AG20443 (cell line): ENCODE measurements around the gene ZSWIM8.
"Not testable (repeated sequence)": the region's sequence is repeated elsewhere in the genome, so short reads cannot be mapped to it uniquely, and the experiment has no call there.

Experiments used
- DNase-seq: peaks from one replicate; pipeline ENCODE4 v3.0.0; 2012; ENCODE audit warnings: low spot score, mixed read lengths

Gene ZSWIM8, protein sequence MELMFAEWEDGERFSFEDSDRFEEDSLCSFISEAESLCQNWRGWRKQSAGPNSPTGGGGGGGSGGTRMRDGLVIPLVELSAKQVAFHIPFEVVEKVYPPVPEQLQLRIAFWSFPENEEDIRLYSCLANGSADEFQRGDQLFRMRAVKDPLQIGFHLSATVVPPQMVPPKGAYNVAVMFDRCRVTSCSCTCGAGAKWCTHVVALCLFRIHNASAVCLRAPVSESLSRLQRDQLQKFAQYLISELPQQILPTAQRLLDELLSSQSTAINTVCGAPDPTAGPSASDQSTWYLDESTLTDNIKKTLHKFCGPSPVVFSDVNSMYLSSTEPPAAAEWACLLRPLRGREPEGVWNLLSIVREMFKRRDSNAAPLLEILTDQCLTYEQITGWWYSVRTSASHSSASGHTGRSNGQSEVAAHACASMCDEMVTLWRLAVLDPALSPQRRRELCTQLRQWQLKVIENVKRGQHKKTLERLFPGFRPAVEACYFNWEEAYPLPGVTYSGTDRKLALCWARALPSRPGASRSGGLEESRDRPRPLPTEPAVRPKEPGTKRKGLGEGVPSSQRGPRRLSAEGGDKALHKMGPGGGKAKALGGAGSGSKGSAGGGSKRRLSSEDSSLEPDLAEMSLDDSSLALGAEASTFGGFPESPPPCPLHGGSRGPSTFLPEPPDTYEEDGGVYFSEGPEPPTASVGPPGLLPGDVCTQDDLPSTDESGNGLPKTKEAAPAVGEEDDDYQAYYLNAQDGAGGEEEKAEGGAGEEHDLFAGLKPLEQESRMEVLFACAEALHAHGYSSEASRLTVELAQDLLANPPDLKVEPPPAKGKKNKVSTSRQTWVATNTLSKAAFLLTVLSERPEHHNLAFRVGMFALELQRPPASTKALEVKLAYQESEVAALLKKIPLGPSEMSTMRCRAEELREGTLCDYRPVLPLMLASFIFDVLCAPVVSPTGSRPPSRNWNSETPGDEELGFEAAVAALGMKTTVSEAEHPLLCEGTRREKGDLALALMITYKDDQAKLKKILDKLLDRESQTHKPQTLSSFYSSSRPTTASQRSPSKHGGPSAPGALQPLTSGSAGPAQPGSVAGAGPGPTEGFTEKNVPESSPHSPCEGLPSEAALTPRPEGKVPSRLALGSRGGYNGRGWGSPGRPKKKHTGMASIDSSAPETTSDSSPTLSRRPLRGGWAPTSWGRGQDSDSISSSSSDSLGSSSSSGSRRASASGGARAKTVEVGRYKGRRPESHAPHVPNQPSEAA (N-terminal part only)

DNA sequence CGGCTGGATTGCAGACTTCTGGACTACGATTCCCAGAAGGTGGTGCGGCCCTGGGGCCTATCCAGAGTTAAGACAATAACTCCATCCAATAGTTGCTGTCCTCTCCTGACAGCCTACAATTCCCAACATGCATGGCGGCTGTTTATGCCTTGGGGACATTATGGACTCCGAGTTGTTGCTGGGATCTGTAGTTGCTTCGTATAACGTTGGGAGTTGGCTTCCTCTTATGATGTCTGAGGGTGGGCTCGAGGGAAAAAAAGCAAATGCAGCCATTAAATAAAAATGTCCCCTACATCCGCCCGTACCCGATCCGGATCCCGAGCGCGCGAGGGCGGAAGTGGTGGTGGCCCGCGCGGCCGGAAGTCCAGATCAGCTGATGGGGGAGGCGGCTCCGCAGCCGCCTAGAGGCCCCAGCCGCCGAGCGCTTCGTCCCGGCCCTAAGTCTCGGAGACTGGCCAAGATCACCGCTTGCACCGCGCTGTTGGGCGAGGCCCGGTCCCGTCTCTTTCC, at the start of gene ZSWIM8:
Gene ZSWIM8 (plus strand): TSS at position 396 of the 510 bp plus-strand sequence. CDS start 273 bp downstream, outside the sequence.
- peak; percentile 95 for DNase-seq

DNA sequence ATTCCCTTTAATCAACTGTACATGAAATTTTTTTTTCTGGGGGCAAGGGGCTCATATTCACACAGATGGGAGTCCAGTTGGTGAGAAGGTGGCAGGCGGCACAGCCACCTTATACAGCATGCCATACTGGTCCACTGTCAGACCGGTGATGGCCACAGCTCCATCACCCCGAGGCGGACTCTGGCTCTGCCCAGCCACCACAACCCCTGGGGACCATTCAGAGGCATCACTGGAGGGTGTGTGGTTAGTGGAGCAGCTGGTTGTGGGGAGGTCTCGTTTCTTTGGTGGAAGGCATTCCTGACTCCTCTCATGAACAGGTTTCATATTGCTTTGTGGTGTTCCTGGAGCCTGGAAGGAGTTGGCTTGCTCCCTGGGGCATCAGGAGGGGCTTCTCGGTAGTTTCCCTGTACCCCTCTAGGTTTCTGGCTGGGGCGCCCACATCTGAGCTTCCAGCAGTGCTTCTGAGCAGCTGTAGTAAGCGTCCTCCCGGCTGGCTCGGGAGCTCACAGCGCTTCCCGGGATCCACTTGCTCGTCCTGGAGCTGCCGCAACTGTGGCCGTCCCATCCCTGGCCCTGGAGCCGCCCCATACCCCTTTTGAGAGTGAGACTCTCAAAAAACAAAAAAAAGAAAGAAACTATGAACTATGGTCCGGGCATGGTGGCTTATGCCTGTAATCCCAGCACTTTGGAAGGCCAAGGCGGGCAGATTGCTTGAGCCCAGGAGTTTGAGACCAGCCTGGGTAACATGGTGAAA, 44.7 kb upstream of the ZSWIM8 start:
- not testable (repeated sequence) for DNase-seq

DNA sequence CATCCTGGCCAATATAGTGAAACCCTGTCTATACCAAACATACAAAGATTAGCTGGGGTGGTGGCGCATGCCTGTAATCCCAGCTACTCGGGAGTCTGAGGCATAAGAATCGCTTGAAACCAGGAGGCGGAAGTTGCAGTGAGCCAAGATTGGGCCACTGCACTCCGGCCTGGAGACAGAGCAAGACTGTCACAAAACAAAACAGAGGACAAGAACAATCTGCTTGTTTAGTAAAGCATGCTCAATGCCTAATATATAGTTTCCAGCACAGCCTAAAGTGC, 43.0 kb upstream of the ZSWIM8 start:
- no peak for DNase-seq

DNA sequence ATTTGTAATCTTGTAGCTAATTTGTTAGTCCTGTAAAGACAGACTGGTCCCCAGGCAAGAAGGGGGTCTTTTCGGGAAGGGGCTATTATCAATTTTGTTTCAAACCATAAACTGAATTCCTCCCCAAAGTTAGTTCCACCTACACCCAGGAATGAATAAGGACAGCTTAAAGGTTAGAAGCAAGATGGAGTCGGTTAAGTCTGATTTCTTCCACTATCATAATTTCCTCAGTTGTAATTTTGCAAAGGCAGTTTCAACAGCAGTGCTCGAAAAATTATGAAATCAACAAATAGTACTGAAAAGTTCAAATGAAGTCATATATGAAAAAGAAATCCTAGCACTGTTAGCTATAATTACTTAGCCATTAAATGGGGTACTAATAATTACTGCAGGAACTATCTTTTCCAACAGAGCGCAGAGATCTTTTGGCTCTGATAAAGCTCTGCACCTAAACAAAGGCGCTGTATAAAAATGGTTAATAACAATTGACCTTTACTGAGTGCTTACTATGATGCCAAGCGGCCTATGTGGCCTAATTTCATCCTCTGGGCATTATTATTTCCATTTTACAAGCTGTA, 42.0 kb upstream of the ZSWIM8 start:
- no peak for DNase-seq

DNA sequence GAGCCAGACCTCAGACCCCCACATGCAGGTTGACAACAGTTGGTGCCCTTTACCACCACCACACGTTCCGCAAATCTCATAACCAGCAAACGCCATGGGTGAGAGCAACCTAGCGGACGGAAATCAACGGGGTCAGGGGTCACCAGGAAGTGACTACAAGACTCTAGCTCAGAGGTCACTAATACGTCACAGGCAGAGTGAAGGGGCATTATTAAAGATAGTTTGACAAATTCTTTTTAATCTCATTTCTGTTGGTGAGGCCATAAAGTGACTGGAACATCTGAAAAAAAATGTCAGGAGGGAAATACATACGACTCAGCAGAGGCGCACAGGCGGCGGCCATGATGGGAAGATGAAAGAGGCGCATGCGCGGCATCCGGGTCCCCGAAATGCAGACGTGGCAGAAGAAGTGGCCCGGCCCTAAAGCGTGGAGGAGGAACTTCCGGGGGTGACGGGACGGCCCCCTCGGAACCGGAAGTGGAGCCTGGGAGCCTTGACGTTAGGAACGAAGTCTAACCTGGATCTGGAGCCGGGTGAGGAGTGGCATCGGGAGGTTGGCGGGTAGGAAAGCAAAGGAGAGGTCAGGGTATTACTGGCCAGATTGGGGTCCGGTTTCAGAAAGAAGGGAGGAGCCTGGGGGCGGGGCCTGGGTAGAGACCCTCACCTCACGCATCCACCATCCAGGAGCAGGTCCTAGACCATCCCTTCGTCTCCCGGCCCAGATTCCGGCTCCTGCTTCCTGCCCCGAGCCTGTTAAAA, 41.3 kb upstream of the ZSWIM8 start, which contains the start of gene SEC24C:
Gene SEC24C (plus strand): TSS at position 468 of the 759 bp plus-strand sequence. CDS start 2,461 bp downstream, outside the sequence.
- peak; percentile 98 for DNase-seq

DNA sequence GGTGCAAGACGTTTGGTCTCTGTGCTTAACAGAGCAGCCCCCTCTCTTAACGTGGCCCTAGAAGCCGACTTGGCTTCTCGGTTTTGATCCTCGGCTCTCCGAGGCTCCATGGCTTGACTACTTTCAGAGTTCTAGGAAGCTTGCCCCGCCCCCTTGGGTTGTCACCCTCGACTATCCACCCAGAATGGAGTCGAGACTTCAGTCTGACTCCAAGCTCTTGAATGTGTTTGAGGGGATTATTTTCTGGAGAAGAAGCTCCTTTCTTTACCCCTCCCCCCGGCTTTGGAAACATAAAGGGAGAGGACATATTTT, 40.8 kb upstream of the ZSWIM8 start:
- peak; percentile 76 for DNase-seq

DNA sequence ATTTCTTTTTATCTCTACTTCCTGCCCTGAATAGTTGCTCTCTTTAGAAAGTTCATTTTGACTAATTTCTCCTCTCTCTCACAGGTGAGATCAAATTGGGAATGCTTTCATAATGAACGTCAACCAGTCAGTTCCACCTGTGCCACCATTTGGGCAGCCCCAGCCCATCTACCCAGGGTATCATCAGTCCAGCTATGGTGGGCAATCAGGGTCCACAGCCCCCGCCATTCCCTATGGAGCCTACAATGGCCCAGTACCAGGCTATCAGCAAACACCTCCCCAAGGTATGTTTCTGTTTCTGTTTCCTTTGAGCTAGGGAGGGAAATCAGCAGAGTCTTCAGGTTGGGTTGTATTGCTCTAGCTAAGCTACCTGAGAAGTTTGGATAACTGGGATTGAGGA, 38.7 kb upstream of the ZSWIM8 start:
- DNase-seq, result no peak

DNA sequence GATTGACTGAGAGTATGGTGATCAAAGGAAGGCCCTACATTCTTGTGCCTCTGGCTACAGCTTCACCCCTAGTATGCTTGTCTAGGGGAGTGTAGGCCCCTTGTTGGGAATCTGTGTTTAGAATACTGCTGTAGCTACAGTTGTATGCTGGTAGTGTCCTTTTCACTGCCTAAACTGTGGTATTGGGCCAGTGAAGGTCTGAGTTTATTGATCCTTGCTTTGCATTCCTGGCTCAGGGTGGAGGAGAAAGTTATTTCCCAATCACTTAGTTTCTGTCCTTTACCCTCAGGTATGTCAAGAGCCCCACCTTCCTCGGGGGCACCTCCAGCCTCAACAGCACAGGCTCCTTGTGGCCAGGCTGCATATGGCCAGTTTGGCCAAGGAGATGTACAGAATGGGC, 34.6 kb upstream of the ZSWIM8 start:
- DNase-seq, result no peak

DNA sequence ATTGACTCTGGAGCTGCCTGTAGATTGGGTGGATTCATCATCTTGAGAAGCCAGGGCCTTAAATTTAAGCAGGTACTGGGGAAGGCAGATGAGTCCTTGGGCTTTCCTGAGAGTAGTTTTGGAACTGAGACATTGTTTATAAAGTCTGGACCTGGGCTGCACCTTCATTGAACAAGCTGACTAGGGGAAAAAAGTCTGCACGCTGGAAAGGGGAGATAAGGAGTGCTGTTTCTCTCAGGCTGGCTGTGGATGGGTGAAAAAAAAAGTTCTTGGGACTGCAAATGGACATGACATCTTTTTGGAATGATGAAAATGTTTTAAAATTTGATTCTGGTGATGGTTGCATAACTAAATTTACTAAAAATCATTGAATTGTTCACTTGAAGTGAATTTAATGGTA, 29.2 kb upstream of the ZSWIM8 start:
- no peak for DNase-seq

DNA sequence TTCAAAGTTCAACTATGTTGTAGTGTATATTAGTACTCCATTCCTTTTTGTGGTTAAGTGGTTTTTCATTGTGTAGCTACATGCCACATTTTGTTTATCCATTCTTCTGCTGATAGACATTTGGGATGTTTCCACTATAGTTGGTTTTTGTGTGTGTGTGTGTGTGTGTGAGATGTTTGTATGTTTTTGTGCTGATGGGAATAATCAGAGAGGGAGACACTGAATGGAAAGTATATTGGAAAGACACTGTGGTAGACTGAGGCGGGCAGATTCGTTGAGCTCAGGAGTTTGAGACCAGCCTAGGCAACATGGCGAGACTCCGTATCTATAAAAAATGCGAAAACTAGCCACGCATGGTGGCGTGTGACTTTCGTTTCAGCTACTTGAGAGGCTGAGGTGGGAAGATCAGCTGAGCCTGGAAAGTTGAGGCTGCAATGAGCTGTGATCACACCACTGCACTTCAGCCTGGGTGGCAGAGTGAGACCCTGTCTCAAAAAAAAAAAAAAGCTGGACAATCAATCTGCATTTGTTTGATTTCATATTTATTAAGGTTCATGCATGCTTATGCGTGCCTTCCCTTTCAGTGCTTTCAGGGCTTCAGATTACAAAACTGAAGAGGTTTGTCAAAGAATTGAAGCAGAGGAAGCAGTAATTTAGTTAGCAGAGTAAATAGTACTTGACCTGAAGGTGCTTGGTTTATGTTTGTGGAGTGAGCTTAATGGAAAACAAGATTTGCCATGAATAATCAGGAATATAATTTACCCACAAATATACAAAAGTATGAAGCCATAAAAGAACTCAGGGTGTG, 26.5 kb upstream of the ZSWIM8 start:
- no peak for DNase-seq

DNA sequence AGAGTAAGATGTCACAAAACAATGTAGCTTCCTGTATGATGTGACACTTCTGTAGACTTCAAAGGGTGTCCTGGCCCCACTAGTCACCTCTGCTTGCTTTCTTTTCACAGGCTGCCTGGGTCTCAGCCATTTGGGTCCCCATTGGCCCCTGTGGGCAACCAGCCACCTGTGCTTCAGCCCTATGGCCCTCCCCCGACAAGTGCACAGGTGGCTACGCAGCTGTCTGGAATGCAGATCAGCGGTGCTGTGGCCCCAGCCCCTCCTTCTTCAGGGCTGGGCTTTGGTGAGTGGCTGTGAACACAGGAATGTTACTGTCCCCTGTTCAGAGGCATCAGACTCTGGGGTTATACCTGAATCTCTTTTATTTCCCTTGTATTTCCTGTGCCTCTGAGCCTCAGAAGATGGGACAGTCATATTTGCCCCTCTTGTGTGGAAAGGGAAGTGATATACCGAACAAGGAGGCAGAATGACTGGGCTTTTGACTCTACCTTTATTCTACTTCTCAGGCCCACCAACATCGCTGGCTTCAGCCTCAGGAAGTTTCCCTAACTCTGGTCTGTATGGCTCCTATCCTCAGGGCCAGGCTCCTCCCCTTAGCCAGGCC, 25.8 kb upstream of the ZSWIM8 start:
- no peak for DNase-seq

DNA sequence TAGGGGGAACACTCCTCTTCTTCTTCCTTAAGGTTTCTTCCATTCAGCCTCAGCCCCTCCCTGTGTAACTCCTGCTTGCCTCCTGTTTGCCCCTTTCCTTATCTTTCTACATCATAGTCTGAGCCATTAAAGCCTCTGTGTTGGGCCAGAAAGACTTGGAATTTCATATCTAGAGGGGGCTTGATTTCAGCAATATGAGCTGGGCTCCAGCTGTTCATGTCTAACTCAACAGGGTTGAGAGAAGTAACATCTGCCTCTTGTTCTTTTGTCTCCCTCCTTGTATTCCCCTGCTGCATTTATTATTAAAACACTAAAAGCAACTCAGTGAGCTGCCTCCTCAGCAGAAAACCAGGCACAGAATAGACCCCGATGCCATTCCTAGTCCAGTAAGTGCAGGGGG, 23.6 kb upstream of the ZSWIM8 start:
- DNase-seq, result no peak

DNA sequence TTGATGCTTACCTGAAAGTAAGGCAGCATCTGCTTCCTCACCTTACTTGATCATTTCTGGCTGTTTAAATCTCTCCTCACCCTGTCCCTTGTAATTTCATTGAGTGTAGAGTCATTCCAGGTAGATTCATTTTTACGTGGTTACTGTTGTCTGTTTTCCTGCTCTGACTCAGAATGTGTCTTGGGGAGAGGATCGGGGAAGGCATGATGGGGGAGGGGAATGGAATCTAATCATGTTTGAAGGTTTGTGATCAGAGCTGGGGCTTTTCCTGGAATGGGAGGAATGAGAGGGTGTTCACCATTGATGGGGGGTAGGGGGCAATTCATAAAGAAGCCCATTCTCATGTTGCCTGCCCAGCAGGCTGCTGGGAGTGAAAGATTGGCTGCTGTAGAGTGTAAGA, 22.5 kb upstream of the ZSWIM8 start:
- no peak for DNase-seq

DNA sequence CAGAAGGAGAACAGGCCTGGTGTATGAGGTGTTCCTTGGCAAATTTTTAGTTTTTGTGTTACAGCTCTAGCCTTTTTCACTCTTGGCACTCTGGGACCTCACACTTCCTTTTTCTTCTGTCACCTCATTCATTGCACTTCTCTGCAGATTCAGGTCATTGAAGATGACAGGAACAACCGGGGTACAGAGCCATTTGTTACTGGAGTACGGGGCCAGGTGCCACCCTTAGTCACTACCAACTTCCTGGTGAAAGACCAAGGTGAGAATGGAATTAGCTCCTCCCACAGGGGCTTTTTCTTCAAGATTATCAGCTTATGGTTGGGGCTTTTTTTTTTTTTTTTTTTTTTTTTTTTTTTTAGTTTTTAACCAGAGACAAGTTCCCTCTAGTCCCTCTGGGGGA, 22.1 kb upstream of the ZSWIM8 start:
- no peak for DNase-seq

DNA sequence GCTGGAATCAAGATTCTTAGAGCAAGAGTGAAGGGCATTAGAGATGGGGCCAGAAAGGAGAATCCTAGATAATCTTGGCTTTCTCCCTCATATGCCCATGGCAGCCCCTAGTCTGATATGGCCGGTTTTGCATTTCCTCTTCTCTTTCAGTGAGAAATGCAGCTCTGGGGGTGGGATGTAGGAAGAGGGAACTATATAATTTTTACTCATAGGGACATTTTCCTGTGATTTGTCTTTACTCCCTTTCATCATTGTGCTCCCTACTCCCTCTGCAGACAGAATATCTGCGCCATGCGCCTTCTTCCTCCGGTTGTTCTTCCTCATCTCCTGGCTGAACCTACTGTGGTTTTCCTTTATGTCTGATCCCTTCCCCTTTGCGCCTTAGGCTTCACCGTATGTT, 20.3 kb upstream of the ZSWIM8 start:
- no peak for DNase-seq

DNA sequence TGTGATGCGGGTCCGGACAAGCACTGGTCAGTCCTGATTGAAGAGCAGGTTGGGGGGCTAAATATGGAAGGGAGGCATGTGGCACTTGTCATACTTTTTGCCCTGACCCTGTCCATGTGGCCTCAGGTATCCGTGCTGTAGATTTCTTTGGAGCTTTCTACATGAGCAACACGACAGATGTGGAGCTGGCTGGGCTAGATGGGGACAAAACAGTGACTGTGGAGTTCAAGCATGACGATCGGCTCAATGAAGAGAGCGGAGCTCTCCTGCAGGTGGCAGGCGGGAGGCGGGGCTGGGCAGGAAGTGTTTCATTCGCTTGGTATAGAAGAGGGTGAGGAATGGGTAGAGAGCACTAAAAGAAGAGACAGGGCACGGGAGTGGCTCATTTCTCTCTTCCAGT, 16.5 kb upstream of the ZSWIM8 start:
- DNase-seq, result no peak

DNA sequence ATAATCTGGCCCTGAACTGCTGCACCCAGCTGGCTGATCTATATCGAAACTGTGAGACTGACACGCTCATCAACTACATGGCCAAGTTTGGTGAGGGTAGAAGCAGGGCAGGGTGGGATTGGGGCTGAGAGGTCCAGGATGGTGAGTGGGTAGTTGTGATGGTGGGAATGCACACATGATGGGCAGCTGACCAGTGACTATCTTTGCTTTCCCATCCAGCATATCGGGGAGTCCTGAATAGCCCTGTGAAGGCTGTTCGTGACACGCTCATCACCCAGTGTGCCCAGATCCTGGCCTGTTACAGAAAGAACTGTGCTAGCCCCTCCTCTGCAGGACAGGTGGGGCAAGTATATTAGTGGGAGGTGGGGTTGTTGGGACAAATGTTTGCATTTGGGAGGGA, 16.0 kb upstream of the ZSWIM8 start:
- no peak for DNase-seq

DNA sequence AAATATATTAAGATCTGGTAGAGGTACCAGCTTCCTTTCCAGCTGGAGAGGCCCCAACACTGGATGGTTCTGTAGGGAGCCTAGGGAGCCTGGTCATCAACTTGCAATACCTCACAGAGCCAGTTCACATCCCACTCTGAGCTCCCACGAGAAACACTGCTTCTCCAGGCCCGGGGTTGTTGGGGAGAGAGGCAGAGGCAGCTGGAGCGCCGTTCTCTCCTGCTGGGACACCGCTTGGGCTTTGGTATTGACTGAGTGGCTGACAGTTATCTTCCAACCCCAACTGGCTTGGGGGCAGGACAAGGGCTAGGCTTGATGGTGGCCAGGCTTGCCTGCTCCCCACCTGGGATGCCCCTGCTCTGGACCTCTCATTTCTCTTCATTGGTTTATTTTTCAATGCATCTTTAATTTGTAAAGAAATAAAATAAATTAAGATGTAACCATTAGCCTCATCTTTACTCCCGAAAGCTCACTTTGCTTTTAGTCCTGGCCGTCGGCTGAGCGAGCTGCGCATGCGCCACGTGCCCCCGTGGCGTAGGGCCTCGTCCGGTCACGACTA, 13.6 kb upstream of the ZSWIM8 start:
- DNase-seq, result peak; percentile 96
